IMR-90 (cell line): ENCODE data around the gene ACTMAP. TPM values are rescaled to one million over a fixed set of nuclear protein-coding genes. Genes with fewer than 3 reads are reported as not detected.

ENCODE experiments used
- ATAC-seq: fragments of 200-7000 bp; cut with Tn5 transposase; 2 replicates; pipeline ENCODE4 v1.9.1; 2020; ENCODE audit warnings: low read depth, mild to moderate bottlenecking, moderate library complexity
- BruUV-seq: library from RNA; stranded (reverse); fragments of 400-500 nt; replicated peaks from 2 replicates; lab custom pipeline; 2021; lab: Mats Ljungman, UMichigan
- CTCF ChIA-PET: fragments of 300-600 bp; formaldehyde crosslinking; extraction: SDS; loops from one replicate; lab custom pipeline; 2021; ENCODE audit warnings: antibody characterized with exemption; lab: Yijun Ruan, JAX
- POLR2A ChIA-PET: fragments of 300-600 bp; sonication (Branson Sonifier 250); formaldehyde crosslinking; loops from one replicate; lab custom pipeline; 2022; ENCODE audit warnings: antibody characterized with exemption; ENCODE audit not compliant: unreplicated experiment; lab: Charles Lee
- DNase-seq: peaks from one replicate; pipeline ENCODE4 v3.0.0; 2013
- H2AFZ ChIP-seq: replicated peaks from 2 replicates; pipeline ENCODE3; 2013; ENCODE audit warnings: low read length, mild to moderate bottlenecking; ENCODE audit not compliant: poor library complexity
- H2AK5ac ChIP-seq: 2 replicates; pipeline ENCODE4 v1.6.1; 2013; ENCODE audit warnings: low read depth, low read length, inconsistent platforms
- H2AK9ac ChIP-seq: replicated peaks from 2 replicates; pipeline ENCODE3; 2013; ENCODE audit warnings: mild to moderate bottlenecking, low read depth, low read length, moderate library complexity; ENCODE audit not compliant: poor library complexity
- H2BK120ac ChIP-seq: 2 replicates; pipeline ENCODE4 v1.6.1; 2013; ENCODE audit warnings: low read depth, low read length, inconsistent platforms
- H2BK15ac ChIP-seq: 3 replicates; pipeline ENCODE4 v1.6.1; 2013; ENCODE audit warnings: low read depth, low read length, inconsistent platforms
- H2BK20ac ChIP-seq: 2 replicates; pipeline ENCODE4 v1.6.1; 2013; ENCODE audit warnings: low read depth, mild to moderate bottlenecking, inconsistent platforms, low read length, moderate library complexity
- H2BK5ac ChIP-seq: 2 replicates; pipeline ENCODE4 v1.6.1; 2013; ENCODE audit warnings: mild to moderate bottlenecking, low read depth, low read length, inconsistent platforms; ENCODE audit not compliant: poor library complexity, severe bottlenecking
- H3K14ac ChIP-seq: replicated peaks from 2 replicates; pipeline ENCODE4 v1.6.1; 2013; ENCODE audit warnings: low read depth, low read length, inconsistent platforms
- H3K18ac ChIP-seq: 2 replicates; pipeline ENCODE4 v1.6.1; 2013; ENCODE audit warnings: low read depth, low read length, control low read depth
- H3K23ac ChIP-seq: 2 replicates; pipeline ENCODE4 v1.6.1; 2013; ENCODE audit warnings: low read depth, low read length, inconsistent platforms
- H3K27ac ChIP-seq: 2 replicates; pipeline ENCODE4 v1.5.1; 2013; ENCODE audit warnings: mild to moderate bottlenecking, control low read depth, low read length; ENCODE audit not compliant: insufficient read depth
- H3K27me3 ChIP-seq: 2 replicates; pipeline ENCODE4 v1.6.1; 2013; ENCODE audit warnings: low read length; ENCODE audit not compliant: control insufficient read depth, insufficient read depth
- H3K36me3 ChIP-seq: 2 replicates; pipeline ENCODE4 v1.6.1; 2013; ENCODE audit warnings: low read length, mixed read lengths; ENCODE audit not compliant: control insufficient read depth, insufficient read depth
- H3K4ac ChIP-seq: 2 replicates; pipeline ENCODE4 v1.6.1; 2013; ENCODE audit warnings: low read depth, low read length, inconsistent platforms
- H3K4me1 ChIP-seq: 2 replicates; pipeline ENCODE4 v1.6.1; 2013; ENCODE audit warnings: low read length, mixed read lengths; ENCODE audit not compliant: control insufficient read depth, insufficient read depth
- H3K4me2 ChIP-seq: 2 replicates; pipeline ENCODE4 v1.6.1; 2013; ENCODE audit warnings: low read depth, mild to moderate bottlenecking, control low read depth, low read length, moderate library complexity
- H3K4me3 ChIP-seq: 2 replicates; pipeline ENCODE4 v1.5.1; 2013; ENCODE audit warnings: low read depth, mild to moderate bottlenecking, control low read depth, low read length, moderate library complexity; ENCODE audit not compliant: insufficient read depth
- H3K56ac ChIP-seq: 2 replicates; pipeline ENCODE4 v1.6.1; 2013; ENCODE audit warnings: low read length, inconsistent platforms; ENCODE audit not compliant: insufficient read depth; ENCODE audit errors: extremely low read depth
- H3K79me1 ChIP-seq, 2 experiments: 2 replicates each; pipeline ENCODE4 v1.6.1; 2013; ENCODE audit warnings: low read length in 2 of 2, inconsistent platforms in 1 of 2, low read depth in 1 of 2
- H3K9ac ChIP-seq: 2 replicates; pipeline ENCODE4 v1.6.1; 2013; ENCODE audit warnings: low read depth, low read length, control low read depth
- H3K9me1 ChIP-seq: 2 replicates; pipeline ENCODE4 v1.6.1; 2013; ENCODE audit warnings: low read length, inconsistent platforms; ENCODE audit not compliant: insufficient read depth
- H3K9me3 ChIP-seq: 2 replicates; pipeline ENCODE4 v1.6.1; 2013; ENCODE audit warnings: low read length; ENCODE audit not compliant: control insufficient read depth, insufficient read depth
- H4K20me1 ChIP-seq: 2 replicates; pipeline ENCODE4 v1.6.1; 2013; ENCODE audit warnings: low read length, inconsistent platforms; ENCODE audit not compliant: insufficient read depth
- H4K5ac ChIP-seq: 2 replicates; pipeline ENCODE4 v1.6.1; 2013; ENCODE audit warnings: mild to moderate bottlenecking, low read depth, low read length, control low read depth
- H4K8ac ChIP-seq, 2 experiments: 2 replicates each; pipeline ENCODE4 v1.6.1; 2013; ENCODE audit warnings: low read depth in 2 of 2, low read length in 2 of 2, control low read depth in 1 of 2, inconsistent platforms in 1 of 2
- H4K91ac ChIP-seq: 2 replicates; pipeline ENCODE4 v1.6.1; 2013; ENCODE audit warnings: low read depth, low read length, inconsistent platforms; ENCODE audit not compliant: insufficient read depth
- CEBPB ChIP-seq: IDR thresholded peaks from 2 replicates; pipeline ENCODE4 v1.6.1; 2012; ENCODE audit warnings: low read depth, low read length, improper control_type of control experiment
- CHD1 ChIP-seq: IDR thresholded peaks from 2 replicates; pipeline ENCODE4 v1.6.1; 2012; ENCODE audit warnings: low read depth, low read length, improper control_type of control experiment
- CTCF ChIP-seq: conservative IDR thresholded peaks from 2 replicates; pipeline ENCODE4 v1.5.1; 2012; ENCODE audit warnings: mild to moderate bottlenecking, low read depth, low read length, improper control_type of control experiment
- FOS ChIP-seq: fragments of 150-350 bp; IDR thresholded peaks from 2 replicates; pipeline ENCODE4 v1.6.1; 2016; ENCODE audit warnings: low read depth, low read length
- MAZ ChIP-seq: IDR thresholded peaks from 2 replicates; pipeline ENCODE4 v1.6.1; 2012; ENCODE audit warnings: low read depth, mild to moderate bottlenecking, low read length, improper control_type of control experiment, moderate library complexity, borderline replicate concordance
- POLR2A ChIP-seq: IDR thresholded peaks from 2 replicates; pipeline ENCODE4 v1.6.1; 2012; ENCODE audit warnings: mild to moderate bottlenecking, low read depth, low read length
- RAD21 ChIP-seq: IDR thresholded peaks from 2 replicates; pipeline ENCODE4 v1.6.1; 2012; ENCODE audit warnings: low read length, improper control_type of control experiment
- SMC3 ChIP-seq: fragments of 150-350 bp; IDR thresholded peaks from 2 replicates; pipeline ENCODE4 v1.6.1; 2016; ENCODE audit warnings: low read depth, mild to moderate bottlenecking, antibody characterized with exemption, low read length, moderate library complexity
- WGBS, 2 experiments: methylation state at CpG; one replicate each; pipeline versions ENCODE4 v1.1.5 to v1.1.7; 2013; ENCODE audit warnings: missing lambda C conversion rate in 2 of 2; ENCODE audit not compliant: insufficient read length in 1 of 2; ENCODE audit errors: extremely low coverage in 2 of 2; 5-methylcytosine and 5-hydroxymethylcytosine counted together
- dilution Hi-C: fragments of 300-500 bp; cut with HindIII; formaldehyde crosslinking; loops from one replicate; pipeline ENCODE4 v1.14.3; 2018; ENCODE audit warnings: low sequenced_read_pairs; ENCODE audit not compliant: unreplicated experiment
- in situ Hi-C: fragments of 300-500 bp; cut with MboI; formaldehyde crosslinking; loops from 3 replicates; pipeline ENCODE4 v1.14.3; 2019; ENCODE audit warnings: low sequenced_read_pairs, inconsistent platforms, mixed read lengths
- intact Hi-C: fragments of 100-400 bp; cut with micrococcal nuclease; formaldehyde crosslinking; loops from 2 replicates; pipeline ENCODE4 v1.10.0; 2022
- polyA plus RNA-seq, 3 experiments: library from polyadenylated mRNA; depleted of rRNA; stranded (reverse); fragments of >200 nt; gene quantifications; 2 replicates each; pipeline ENCODE4 v1.2.3, GENCODE V29; 2012; ENCODE audit warnings: low replicate concordance in 1 of 3
- total RNA-seq: library from RNA; depleted of rRNA; stranded (reverse); fragments of >200 nt; gene quantifications from 2 replicates; pipeline ENCODE4 v1.2.3, GENCODE V29; 2012

Gene ACTMAP
- total and polyA plus RNA-seq, 2 of the 4 experiments (the other 2 are of a cell fraction): 0.54 to 5.4 TPM

GRCh38 chr19:40701758-40702157 is 48.5 kb downstream of the ACTMAP start:
- no peak overlapping the region for H3K4me3 ChIP-seq
- in situ Hi-C loops: no loop called here
- H2BK20ac ChIP-seq: no peak overlapping the region
- no peak overlapping the region for H3K4ac ChIP-seq
- no peak overlapping the region for H2BK120ac ChIP-seq
- no peaks in the 10 kb centered on the region for H3K4me1 ChIP-seq
- 0 out of 4 replicates have a peak, but pooled peaks cover 0 to 4% of the 10 kb centered on the region in 2 experiments for H3K79me1 ChIP-seq
- H4K20me1 ChIP-seq: no peaks in the 10 kb centered on the region
- no peaks in the 10 kb centered on the region for H3K27me3 ChIP-seq
- no peak overlapping the region for H3K4me2 ChIP-seq
- ChIA-PET POLR2A (no interaction called here), CTCF (interaction anchor here (0.6 to 1.2 kb wide), 4 partner anchors 38 to 502 kb away, joined by 3 to 5 read pairs (median 4); no protein-coding TSS in a partner anchor)
- WGBS, 2 experiments: 90% methylated on average over 2 of the region's 6 CpGs; no CpG with 5 or more reads in 1 of the 2 experiments
- H3K14ac ChIP-seq: no peak overlapping the region
- H4K91ac ChIP-seq: no peak overlapping the region
- TF ChIP-seq CHD1: no peak
- TF ChIP-seq CTCF: no peak
- no peak for TF ChIP-seq POLR2A
- TF ChIP-seq RAD21: no peak
- no peak for TF ChIP-seq FOS
- no peak for TF ChIP-seq MAZ
- TF ChIP-seq CEBPB: no peak
- TF ChIP-seq SMC3: no peak
- DNase-seq (no peak), ATAC-seq (no peak)
- no peak overlapping the region for H3K56ac ChIP-seq
- no peak overlapping the region for H2AK5ac ChIP-seq
- H3K9ac ChIP-seq: no peak overlapping the region
- intact Hi-C loops: loop anchor here (1.0 kb wide), 1 partner anchor 38 kb away; no protein-coding TSS in a partner anchor
- H2BK5ac ChIP-seq: no peak overlapping the region
- no peak overlapping the region for H3K27ac ChIP-seq
- H3K9me1 ChIP-seq: peaks cover 11% of the 10 kb centered on the region; the same call in 1 of the 2 replicates
- H4K5ac ChIP-seq: no peak overlapping the region
- H2AFZ ChIP-seq: no peak overlapping the region
- dilution Hi-C loops: no loop called here
- H3K23ac ChIP-seq: no peak overlapping the region
- H4K8ac ChIP-seq: no peak overlapping the region
- no peak overlapping the region for H2BK15ac ChIP-seq
- no peak overlapping the region for H3K18ac ChIP-seq
- H2AK9ac ChIP-seq: no peak overlapping the region
- no TSS peak for BruUV-seq
- no peaks in the 10 kb centered on the region for H3K9me3 ChIP-seq
- H3K36me3 ChIP-seq: peaks cover 63% of the 10 kb centered on the region
